AG04450 (cell line): ENCODE results near the gene BABAM2. TPM values are rescaled to one million over a fixed set of nuclear protein-coding genes. Genes with fewer than 3 reads are reported as not detected.
"Not testable (repeated sequence)": the region's sequence is repeated elsewhere in the genome, so short reads cannot be mapped to it uniquely, and the experiment has no call there.

ENCODE experiments used
- CTCF ChIA-PET: fragments of 300-600, 350-600 bp; formaldehyde crosslinking; extraction: SDS; loops from one replicate; lab custom pipeline; 2022; ENCODE audit warnings: antibody characterized with exemption, inconsistent platforms; lab: Charles Lee
- POLR2A ChIA-PET: fragments of 350-600 bp; formaldehyde crosslinking; extraction: SDS; loops from one replicate; lab custom pipeline; 2021; ENCODE audit warnings: antibody characterized with exemption, inconsistent platforms; lab: Yijun Ruan, JAX
- DNase-seq: peaks from one replicate; pipeline ENCODE4 v3.0.0-alpha.2; 2011; ENCODE audit warnings: low read depth, low spot score
- H3K27ac ChIP-seq: one replicate; pipeline ENCODE4 v1.5.1; 2012; ENCODE audit warnings: low read depth, low read length, control low read depth
- H3K27me3 ChIP-seq: one replicate; pipeline ENCODE4 v1.6.0; 2012; ENCODE audit warnings: low read length; ENCODE audit not compliant: control insufficient read depth, insufficient read depth
- H3K4me3 ChIP-seq: 2 replicates; pipeline ENCODE4 v1.5.1; 2011; ENCODE audit warnings: mild to moderate bottlenecking, low read depth, low read length, control low read depth
- H3K9me3 ChIP-seq: 2 replicates; pipeline ENCODE4 v1.5.1; 2012; ENCODE audit warnings: low read length; ENCODE audit not compliant: control insufficient read depth, insufficient read depth
- polyA plus RNA-seq: library from polyadenylated mRNA; depleted of rRNA; stranded (reverse); fragments of >200 nt; gene quantifications from 2 replicates; pipeline ENCODE4 v1.2.3, GENCODE V29; 2011
- TF ChIP-seq, protein P1 (sequence below): IDR thresholded peaks from 2 replicates; pipeline ENCODE4 v1.5.1; 2011; ENCODE audit warnings: low read depth, low read length, control low read depth, inconsistent platforms

BABAM2 gene
- polyA plus RNA-seq, 1 experiment, result 44.5 TPM

DNA sequence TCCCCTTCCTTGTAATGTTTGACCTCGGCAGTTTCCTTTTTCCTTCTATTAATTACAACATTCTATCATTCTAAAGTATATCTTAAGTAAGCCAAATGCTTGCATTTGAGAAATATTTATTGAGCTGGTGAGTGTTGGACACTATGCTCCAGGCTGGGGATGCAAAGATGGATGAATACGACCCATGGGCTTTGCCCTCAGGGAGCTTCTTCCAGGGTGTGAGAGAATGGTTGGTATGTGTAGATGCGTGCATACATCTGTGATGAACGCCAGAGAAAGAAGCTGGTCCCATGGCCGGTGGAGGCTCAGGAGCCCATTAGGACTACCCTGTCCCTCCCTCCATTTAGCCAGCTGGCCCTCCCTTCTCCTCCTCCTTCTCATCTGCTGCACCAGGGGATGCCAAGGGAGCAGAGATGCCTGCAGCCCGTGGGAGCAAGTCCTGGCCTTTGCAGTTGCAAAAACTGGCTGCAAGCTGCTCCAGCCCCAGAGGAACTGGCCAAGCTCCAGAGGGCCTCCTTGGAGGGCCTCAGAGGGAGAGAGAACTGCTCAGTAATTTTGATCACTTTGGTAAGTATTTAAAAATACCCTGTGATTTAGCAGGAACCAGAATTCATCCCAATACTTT, 436.5 kb downstream of the BABAM2 start:
- DNase-seq, result no peak
- no peaks in the 10 kb centered on the region for H3K9me3 ChIP-seq
- peak overlapping the region; percentile 32 for H3K27ac ChIP-seq
- H3K4me3 ChIP-seq, result no peak overlapping the region
- no peaks in the 10 kb centered on the region for H3K27me3 ChIP-seq
- POLR2A ChIA-PET, result interaction anchor here (0.5 to 2.6 kb wide), 8 partner anchors 11 to 66 kb away, joined by 3 to 9 read pairs (median 4); partner anchors contain the start of gene FOSL2
- TF ChIP-seq, protein P1, sequence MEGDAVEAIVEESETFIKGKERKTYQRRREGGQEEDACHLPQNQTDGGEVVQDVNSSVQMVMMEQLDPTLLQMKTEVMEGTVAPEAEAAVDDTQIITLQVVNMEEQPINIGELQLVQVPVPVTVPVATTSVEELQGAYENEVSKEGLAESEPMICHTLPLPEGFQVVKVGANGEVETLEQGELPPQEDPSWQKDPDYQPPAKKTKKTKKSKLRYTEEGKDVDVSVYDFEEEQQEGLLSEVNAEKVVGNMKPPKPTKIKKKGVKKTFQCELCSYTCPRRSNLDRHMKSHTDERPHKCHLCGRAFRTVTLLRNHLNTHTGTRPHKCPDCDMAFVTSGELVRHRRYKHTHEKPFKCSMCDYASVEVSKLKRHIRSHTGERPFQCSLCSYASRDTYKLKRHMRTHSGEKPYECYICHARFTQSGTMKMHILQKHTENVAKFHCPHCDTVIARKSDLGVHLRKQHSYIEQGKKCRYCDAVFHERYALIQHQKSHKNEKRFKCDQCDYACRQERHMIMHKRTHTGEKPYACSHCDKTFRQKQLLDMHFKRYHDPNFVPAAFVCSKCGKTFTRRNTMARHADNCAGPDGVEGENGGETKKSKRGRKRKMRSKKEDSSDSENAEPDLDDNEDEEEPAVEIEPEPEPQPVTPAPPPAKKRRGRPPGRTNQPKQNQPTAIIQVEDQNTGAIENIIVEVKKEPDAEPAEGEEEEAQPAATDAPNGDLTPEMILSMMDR, result no peak
- CTCF ChIA-PET, result interaction anchor here (0.6 kb wide), 2 partner anchors 188 to 577 kb away, joined by 3 read pairs; no protein-coding TSS in a partner anchor

DNA sequence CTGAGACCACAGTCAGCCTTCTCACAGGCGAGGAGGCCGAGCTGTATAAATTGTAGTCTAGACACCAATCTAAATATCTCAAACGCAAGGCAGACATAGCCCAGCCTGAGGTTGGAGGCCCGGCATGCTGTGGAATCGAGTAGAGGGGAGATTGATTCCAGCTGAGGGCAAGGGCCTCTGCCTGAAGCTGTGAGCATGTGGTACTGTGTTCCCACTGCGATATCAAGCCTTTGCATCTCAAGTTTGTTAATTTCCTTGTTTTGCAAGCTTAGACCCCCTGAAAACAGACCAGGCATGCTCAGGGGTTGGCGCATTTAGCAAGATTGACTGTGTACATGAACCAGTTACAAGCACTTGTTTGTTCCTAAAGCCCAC, 437.0 kb downstream of the BABAM2 start:
- Histone ChIP-seq H3K9me3 (no peaks in the 10 kb centered on the region), H3K27me3 (no peaks in the 10 kb centered on the region), H3K4me3 (no peak overlapping the region), H3K27ac (peak overlapping the region; percentile 34)
- ChIA-PET CTCF (interaction anchor here (0.6 kb wide), 1 partner anchor 188 kb away, joined by 3 read pairs; no protein-coding TSS in a partner anchor), POLR2A (interaction anchor here (0.5 to 2.6 kb wide), 7 partner anchors 11 to 65 kb away, joined by 3 to 9 read pairs (median 5); partner anchors contain the start of gene FOSL2)
- DNase-seq, result no peak
- TF ChIP-seq, protein P1, result no peak

DNA sequence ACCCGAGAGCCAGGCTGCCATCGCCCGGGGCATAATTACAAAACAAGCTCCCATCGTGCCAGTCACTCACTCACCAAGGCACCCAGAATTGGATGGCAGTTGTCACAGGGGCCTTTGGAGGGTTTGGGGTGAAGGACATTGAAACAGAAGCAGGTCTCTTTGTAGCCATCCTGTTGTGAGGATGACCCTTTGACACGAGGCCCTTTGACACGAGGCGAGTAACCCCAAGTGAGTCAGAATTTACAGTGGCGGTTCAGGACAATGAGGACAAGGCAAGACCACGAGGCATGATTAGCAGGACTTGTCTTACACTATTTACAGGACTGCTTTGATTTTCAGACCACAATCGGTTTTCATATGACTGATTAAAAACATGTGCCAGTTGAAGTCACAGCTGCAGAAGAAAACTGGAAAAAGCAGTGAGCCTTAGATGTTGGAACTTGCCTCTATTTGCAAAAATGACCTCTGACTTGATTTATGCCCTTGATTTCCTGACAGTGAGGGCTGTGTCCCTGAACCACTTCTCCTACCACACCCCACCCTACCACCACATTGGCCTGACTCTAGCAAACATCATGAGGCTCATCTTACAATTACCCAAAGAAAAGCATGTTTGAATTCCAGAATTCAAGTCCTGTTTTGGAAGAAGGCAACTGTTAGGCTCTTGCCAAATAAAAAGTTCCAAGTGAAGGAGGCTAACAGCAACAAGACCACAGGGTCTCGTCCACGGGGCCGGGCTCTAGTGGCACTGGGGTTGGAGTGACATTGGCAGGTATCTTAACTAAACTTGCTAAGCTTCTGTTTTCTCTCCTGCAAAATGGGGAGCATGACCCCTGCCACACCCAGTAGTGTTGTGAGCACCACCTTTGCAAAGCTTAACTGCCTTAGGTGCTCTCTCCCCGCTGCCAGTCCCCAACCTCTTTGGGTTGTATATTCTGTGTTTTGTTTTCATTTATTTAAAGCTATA, 437.7 kb downstream of the BABAM2 start:
- ChIA-PET POLR2A (interaction anchor here (1.4 to 2.6 kb wide), 2 partner anchors 10 to 27 kb away, joined by 5 to 9 read pairs; no protein-coding TSS in a partner anchor), CTCF (no interaction called here)
- Histone ChIP-seq H3K27me3 (no peaks in the 10 kb centered on the region), H3K4me3 (no peak overlapping the region), H3K9me3 (no peaks in the 10 kb centered on the region), H3K27ac (peak overlapping the region; percentile 34)
- TF ChIP-seq, protein P1, result no peak
- DNase-seq, result peak; percentile 10

DNA sequence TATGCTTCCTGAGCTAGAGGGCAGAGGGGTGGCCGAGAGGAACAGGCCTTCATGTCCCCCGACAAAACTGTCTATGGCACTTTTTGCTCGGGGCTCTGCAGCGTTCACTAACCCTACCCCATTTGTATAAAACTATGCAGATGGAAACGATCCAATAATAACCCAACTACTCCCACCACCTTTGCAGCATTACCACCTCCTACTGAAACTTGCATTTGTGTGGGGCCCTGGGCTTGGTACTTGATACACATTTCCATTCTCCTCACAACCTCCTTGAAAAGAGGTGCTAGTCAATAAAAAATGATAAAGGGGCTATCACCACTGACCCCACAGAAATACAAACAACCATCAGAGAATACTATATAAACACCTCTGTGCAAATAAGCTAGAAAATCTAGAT, 438.7 kb downstream of the BABAM2 start:
- Histone ChIP-seq H3K4me3 (no peak overlapping the region), H3K27me3 (no peaks in the 10 kb centered on the region), H3K27ac (no peak overlapping the region), H3K9me3 (no peaks in the 10 kb centered on the region)
- POLR2A ChIA-PET, result no interaction called here
- CTCF ChIA-PET, result interaction anchor here (0.7 kb wide), 1 partner anchor 351 kb away, joined by 3 read pairs; no protein-coding TSS in a partner anchor
- TF ChIP-seq, protein P1, result no peak
- DNase-seq, result no peak

DNA sequence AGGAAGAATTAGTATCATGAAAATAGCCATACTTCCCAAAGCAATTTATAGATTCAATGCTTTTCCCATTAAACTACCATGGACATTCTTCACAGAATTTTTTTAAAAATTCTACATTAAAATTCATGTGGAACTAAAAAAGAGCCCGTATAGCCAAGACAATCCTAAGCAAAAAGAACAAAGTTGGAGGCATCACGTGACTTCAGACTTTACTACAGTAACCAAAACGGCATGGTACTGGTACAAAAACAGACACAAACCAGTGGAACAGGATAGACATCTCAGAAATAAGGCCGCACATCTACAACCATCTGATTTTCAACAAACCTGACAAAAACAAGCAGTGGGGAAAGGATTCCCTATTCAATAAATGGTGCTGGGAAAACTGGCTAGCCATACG, 440.2 kb downstream of the BABAM2 start:
- H3K27me3 ChIP-seq, POLR2A ChIA-PET, H3K9me3 ChIP-seq, H3K4me3 ChIP-seq, DNase-seq, CTCF ChIA-PET, H3K27ac ChIP-seq: not testable (repeated sequence)

DNA sequence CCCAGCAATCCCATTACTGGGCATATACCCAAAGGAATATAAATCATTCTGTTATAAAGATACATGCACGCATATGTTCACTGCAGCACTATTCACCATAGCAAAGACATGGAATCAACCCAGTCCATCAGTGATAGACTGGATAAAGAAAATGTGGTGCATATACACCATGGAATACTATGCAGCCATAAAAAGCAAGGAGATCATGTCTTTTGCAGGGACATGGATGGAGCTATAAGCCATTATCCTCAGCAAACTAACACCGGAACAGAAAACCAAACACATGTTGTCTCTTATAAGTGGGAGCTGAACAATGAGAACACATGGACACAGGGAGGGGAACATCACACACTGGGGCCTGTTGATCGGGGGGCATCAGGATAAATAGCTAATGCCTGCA, 441.3 kb downstream of the BABAM2 start:
- H3K9me3 ChIP-seq, H3K27me3 ChIP-seq, POLR2A ChIA-PET, DNase-seq, H3K27ac ChIP-seq, H3K4me3 ChIP-seq: not testable (repeated sequence)
- CTCF ChIA-PET, result interaction anchor here (0.5 kb wide), 1 partner anchor 14 kb away, joined by 5 read pairs; no protein-coding TSS in a partner anchor
